ENCODE results near the gene ANKRA2.

GRCh38 chr5:73539730-73540129 lies 25.7 kb downstream of the ANKRA2 start:
- TF ChIP-seq CTCF (conservative IDR thresholded peaks at IDR 0.05; ENCODE audit: low read depth, low read length) (no peak), POLR2A (IDR thresholded peaks at IDR 0.05; ENCODE audit: low read depth, low read length) (no peak), ELK1 (IDR thresholded peaks at IDR 0.05; ENCODE audit: borderline replicate concordance, low read depth, low read length) (no peak), RCOR1 (IDR thresholded peaks at IDR 0.05; ENCODE audit: insufficient replicate concordance, low read length) (no peak), MXI1 (IDR thresholded peaks at IDR 0.05; ENCODE audit: borderline replicate concordance, low read depth, low read length) (no peak), RAD21 (IDR thresholded peaks at IDR 0.05; ENCODE audit: low read length) (no peak), USF2 (IDR thresholded peaks at IDR 0.05; ENCODE audit: low read depth, low read length) (no peak), MAZ (IDR thresholded peaks at IDR 0.05; ENCODE audit: borderline replicate concordance, low read depth, low read length) (no peak), FOS (IDR thresholded peaks at IDR 0.05; ENCODE audit: low read depth, low read length) (no peak), RFX5 (IDR thresholded peaks at IDR 0.05; ENCODE audit: low read depth, low read length) (no peak)
